T-helper 22 cell (primary cell): Measurements from ENCODE around the gene RPL35.

Experiments used
- DNase-seq: peaks from one replicate; pipeline ENCODE4 v3.0.0-alpha.2; 2020; ENCODE audit warnings: low read depth

Gene RPL35

DNA sequence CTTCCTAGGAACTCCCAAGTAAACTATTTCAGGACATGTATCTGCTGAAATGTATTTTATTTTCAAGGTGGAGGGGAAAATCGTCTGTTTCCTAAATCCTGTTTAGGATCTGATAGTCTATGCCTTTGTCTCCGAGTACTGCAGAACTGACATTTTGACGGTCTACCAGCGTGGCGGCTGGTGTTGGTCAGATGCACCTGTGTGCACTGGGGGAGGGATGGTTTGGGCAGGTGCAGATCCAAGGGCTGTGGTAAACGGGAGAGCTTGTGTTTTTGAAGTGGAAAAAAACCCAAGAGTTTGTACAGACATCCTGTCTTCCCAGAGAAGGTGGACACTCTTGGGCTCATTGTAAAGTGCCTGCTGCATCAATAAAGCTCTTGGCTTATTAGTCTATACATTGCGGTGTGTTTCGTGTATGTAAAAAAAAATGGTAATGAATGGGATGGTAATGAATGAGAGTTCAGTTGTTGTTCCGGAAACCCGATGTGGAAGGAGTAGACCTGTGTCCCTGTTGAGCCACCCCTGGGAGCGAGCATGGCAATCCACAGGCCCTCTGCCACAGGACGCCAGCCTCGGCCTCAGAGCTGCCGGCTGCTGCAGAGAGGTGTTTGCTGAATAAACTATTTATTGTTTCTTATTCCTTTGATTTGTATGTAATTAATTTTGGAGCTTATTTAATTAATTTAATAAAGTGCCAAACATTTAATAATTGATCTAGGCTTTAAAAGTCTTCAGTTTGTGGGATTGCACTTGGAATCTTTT lies 15.4 kb upstream of the RPL35 start:
- DNase-seq, result no peak

DNA sequence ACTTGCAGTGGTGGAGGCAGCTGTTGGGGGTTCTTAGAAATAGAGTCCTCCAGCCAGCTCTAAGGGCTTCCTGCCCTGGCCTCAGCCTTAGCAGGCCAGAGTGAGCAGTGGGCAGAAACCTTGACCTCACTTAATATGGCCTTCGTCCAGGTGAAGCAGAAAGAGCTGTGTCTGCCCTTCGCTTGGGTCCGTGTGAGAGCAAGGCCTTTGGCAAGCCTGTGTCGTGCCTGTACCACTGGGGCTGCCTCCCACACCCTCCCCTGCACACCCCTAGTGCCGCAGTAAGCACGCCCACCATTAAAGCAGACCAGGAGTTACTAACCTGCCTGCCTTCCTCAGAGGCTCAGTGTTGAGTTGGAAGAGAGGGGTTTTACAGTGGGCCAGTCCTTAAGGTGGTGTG lies 13.7 kb upstream of the RPL35 start:
- DNase-seq, result no peak

DNA sequence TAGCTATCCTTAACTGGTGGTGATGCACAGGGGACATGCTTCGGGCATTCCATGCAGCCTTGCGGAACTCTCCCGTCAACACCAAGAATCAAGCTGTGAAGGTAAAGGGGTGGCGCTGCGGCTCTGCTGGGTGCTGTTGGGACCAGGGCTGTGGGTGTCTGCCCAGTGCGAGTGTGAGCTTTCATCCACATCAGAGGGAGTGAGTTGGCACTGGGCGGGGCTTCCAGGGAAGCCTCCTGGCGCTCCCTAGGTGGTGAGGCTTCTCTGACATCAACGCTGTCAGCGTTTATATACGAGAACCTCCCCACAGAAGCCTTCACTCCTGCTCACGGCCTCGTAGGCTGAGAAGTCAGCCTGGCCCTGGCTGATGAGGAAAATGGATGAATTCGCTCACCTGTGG lies 11.9 kb upstream of the RPL35 start:
- no peak for DNase-seq

DNA sequence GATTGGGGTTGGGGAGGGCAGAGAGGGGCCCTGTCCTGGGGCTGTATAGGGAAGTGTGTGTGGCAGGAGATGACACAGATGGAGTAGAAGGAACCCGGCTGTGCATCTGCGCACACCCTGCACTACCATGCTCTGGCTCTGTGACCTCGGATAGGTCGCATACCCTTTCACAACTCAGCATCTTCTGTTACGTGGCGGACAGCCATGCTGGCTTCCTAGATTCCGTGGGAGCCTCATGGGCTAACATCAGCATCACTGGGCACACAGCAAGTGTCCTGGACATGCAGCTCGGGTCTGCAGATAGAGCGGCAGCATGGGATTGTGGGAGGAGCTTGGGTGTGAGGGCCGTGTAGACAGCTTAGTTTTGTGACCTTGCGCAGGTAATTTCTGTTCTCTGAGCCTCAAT lies 9.4 kb upstream of the RPL35 start:
- no peak for DNase-seq

DNA sequence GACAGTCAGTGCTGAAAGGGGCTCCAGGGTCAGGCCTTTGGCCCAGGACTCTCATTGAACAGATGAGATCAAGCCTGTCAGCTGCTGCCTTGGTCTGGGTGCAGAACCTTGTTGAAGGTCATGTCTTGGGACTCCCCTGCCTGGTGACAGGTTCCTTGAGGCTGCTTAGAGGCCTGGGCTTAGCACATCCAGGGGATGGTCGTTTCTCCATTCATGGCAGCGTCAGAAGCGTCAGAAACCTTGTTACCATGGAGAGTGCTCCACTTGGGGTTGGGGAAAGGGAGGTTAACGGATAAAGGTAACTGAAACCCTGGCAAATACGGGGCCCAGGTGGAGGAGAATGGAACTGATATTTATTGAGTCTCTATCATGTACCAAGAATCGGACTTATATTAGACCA lies 9.0 kb upstream of the RPL35 start:
- DNase-seq, result no peak

DNA sequence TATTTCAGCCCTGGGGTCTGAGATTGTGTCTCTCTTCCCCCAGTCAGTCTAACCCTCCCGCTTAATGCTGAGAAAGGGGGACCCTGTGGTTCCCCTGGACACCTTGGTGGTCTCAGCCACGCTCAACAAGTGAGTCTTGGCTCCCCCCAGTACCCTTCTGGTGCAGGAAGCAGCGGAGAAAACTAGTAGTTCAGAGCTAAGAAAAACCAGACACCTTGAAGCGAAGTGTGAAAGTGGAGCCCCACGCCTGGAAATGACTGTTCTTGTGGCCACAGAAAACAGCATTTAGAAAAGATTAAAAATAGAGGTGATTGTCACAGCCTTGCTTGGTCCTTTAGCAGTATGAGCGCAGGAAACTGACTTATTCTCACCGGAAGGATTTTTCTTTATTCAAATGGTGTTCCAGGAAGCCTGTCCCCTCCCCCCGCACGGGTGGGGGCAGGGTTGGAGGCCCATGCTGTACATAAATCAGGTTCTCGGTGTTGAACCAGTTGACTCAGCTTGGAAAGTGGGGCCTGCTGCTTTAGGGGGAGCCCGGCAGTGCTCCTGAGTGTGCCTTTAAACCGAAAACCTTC lies 8.3 kb upstream of the RPL35 start:
- DNase-seq, result peak; percentile 59

DNA sequence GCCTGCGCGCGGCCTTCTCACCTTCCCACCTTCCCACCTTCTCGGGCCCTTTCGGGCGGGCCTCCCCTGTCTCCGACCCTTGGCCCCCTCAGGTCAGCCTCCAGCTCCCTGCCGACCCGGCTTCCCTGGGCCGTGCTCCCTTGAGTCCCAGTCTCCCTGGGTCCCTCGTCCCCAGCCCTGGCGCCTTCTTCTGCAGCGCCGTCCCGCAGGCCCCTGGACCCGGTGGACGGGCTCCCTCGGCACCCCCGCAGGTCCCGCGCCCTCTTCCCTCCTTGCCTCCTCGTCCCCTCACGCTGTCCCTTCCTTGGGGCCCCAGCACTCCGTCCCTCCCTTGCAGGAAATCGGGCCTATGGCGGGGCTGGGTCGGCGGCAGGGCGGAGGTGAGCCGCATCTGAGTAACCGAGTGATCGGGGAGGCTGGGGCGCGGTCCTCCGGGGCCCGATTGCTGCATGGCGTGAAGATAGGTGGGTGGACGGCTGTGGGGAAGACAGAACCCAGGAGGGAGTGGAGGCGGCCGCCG lies 7.8 kb upstream of the RPL35 start:
- DNase-seq, result peak; percentile 20

DNA sequence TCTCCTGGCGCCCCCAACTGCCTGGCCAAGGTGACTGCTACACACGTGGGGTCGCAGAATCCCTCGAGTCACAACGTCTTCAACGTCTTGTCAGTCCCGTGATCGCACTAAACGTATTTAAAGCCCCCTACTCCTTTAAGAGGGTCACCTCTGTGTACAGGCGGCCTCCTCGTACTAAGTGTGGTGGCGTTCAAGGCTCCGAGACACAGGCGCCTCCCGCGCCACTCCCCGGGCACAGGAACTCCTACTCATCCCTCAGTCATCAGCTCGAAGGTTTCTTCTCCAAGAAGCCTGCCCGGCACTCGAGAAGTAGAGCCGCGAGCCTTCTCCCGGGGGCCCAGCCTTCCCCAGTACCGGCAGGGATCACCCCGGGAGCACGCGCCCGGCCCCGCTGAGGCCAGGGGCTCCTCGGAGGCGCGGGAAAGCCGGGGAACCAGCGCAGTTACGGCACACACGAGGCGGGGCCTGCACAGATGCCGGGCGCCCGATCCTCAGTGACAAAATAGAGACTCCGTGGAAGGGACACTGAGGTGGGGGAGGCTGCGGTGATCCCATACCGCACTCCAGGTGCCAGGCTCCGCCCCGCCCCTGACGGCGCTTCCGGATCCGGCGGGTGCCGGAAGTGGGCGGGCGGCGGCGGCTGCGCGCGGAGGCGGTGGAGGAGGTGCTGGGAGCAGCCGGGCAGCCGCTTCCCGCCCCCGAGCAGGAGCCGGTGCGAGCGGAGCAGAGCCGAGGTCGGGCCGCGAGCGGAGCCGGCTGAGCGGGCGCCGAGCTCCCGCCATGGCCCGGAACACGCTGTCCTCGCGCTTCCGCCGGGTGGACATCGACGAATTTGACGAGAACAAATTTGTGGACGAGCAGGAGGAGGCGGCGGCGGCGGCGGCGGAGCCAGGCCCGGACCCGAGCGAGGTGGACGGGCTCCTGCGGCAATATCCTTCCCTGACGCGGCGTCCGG lies 7.0 kb upstream of the RPL35 start:
- peak; percentile 87 for DNase-seq

DNA sequence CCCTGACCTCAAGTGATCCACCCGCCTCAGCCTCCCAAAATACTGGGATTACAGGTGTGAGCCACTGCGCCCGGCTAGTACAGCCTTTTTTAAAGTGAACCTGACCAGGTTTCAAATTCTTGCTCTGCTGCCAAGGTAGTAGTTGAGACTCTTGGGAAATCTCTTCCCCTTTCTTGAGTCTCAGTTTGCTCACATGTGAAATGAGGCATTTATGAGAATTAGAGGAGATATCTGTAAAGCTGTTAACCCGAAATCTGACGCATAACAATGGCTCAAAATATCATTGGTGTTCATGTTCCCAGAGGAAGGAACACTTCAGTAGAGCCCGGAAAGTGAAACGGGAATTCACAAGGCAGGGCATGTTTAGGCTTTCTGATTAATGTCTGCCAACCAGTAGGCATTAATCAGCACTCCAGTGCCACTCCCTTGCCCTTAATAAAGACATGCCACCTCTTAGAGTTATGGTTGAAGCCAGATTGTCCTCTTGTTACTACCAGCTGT lies 1.7 kb upstream of the RPL35 start:
- DNase-seq, result no peak

DNA sequence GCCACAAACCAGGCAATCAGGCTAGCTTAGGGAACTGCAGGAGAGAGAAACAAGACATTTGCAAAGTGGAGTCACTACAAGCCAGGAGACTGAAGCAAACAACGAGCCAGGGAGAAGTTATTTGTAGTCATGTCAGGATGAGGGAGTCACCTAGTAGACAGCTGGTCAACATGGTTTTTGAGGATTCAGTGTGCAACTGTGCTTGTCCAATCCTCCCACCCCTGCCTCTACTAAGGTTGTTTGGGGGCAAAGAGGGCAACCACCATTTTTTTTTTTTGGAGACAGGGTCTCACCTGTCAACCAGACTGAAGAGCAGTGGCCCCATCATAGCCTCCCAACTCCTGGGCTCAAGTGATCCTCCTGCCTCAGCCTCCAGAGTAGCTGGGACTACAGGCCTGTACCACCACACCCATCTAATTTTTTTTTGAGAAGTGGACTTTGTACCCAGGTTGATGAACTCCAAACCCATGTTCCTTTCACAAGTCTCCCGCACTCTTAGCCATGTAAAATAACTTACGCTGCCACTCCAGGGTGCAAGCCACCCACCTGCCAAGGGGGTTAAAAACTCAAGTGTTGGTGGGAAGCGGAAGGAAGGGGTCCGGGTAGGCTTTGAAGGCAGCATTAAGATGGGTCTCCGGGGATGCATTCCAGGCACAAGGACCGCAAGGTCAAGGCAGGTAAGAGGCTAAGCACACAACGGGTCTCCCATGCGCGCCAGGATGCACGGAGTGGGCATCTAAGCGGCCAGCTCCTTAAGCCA lies 995 bp downstream of the RPL35 start:
- DNase-seq, result no peak

DNA sequence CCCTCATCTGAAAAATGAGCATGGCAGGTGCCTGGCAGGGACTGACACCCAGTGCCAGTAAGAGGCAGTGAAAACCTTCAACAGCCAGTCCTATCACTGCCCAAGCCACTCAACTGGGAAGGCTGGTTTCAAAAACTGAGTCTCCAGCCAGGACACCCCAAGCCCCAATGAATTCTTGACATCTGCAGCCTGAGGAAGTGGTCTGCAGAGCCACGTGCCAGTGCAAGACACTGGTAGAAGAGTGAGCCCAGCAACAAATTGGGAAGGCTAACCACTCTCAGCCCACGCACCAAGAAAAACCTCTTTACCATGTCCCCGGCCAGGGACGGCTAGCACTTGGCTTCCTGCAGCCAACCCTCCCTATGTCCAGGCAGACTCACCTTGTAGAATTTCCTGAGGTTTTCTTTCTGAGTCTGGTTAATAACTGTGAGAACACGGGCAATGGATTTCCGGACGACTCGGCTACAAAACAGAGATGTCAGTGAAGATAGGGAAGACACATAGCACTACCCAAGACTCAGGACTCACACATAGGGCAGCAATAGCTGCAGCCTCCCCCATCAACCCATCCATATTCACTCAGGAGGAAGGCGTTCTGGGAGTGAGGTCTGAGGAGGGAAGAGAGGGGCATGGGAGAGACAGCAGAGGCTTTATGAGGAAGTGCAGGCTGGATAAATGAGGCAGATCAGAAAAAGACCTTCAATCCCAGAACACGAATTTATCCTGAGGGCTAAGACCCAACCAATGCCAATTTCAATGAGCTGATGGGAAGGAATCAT lies 1.8 kb downstream of the RPL35 start:
- DNase-seq, result no peak

DNA sequence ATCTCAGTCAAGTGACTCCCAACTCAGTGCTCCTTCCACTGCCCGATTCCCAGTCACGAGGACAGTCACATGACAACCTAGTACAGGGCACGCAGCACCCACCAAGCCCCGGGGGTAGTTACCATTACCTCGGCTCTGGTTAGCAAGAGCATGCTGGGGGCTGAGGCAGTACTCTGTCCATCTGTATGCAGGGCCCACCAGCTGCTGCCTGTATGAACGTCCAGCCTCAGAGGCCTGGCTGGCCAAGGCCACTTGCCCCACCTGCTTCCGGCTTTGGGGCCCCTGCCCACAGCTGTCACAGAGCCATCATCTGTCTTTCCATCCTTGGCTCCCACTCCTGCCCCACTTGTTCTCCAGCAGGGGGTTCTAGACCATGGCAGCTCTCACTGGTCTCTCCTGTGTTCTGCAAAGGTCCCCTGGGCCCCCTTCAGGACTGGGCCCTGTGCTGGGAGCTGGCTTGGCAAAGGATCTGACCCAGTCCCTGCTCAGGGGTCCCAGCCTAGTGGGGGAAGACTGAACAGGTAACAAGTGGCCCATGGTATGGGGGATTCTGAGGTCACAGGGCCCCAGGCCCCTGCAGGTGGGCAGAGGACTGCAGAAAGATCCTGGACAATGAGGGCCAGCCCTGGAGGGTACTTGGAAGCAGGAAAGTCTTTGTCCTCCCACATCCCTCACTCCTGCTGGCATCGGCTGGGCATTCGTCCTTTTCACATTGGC lies 3.3 kb downstream of the RPL35 start:
- DNase-seq, result no peak

DNA sequence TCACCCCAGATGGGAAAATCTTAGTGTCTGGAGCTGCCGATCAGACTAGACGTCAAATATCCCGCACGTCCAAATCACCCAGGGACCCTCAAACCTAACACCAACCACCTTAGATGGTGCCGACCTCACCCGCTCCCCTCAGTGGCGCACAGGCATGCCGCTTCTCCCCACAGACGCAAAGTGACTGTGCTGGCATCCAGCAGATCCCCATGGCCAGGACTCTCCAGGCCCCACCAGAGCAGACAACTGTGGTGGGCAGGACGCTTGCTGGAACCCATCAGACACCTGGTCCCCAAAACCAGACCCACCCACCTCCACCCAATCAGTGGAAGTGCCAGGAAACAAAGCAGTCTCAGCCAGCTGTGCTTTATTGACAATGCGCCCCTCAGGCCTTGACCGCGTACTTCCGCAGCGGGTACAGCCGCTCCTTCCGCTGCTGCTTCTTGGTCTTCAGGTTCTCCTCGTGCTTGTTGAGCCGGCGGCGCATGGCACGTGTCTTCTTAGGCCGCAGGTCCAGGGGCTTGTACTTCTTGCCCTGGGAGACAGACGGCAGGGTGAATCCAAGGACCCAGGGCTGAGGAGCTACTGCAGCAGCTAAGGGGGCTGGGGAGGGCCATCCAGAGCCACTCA lies 4.1 kb downstream of the RPL35 start:
- no peak for DNase-seq

DNA sequence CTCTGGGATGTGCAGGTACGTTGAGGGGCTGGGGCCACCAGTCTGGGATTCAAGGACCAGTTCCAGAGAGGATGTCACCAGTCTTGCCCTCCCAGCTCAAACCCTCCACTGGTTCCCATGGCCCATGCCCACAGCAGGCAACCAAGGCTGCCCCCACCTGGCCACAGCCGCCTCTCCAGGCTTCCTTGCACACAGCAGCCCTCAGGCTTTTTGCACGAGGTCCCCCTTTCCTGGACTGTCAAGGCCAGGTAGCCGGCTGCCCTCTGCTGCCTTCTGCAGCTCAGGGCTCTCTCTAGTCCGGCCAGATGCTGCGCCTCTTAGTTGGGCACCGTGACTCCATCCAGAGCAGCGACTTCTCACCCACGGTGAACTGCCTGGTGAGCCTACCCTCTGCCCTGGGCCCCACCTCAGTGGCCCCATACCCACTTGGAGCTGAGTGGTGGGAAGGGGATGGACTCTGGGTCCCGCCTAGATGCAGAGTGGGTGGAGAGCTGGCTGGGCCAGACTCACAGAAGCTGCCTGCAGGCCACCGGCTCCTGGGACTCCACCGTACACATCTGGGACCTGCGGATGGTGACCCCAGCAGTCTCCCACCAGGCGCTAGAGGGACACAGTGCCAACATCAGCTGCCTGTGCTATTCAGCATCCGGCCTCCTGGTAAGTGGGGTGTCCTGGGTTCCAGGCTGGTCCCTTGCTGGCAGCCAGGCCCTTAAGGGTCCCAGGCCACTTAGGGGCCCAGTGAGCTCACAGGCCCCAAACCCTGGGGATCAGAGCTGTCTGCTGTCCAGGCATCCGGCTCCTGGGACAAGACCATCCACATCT lies 5.6 kb downstream of the RPL35 start:
- DNase-seq, result no peak

DNA sequence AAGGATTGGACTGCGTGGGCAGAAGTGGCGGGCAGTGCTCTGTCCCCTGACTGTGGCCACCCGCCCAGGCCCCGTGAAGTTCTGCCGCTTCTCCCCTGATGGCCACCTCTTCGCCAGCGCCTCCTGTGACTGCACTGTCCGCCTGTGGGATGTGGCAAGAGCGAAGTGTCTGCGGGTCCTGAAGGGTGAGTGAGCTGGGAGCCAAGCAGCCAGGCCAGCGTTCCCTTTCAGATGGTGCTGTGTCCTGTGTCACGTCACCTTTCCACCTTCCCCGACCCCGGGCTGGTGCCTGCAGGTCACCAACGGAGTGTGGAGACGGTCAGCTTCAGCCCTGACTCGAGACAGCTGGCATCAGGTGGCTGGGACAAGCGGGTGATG lies 6.2 kb downstream of the RPL35 start:
- no peak for DNase-seq

DNA sequence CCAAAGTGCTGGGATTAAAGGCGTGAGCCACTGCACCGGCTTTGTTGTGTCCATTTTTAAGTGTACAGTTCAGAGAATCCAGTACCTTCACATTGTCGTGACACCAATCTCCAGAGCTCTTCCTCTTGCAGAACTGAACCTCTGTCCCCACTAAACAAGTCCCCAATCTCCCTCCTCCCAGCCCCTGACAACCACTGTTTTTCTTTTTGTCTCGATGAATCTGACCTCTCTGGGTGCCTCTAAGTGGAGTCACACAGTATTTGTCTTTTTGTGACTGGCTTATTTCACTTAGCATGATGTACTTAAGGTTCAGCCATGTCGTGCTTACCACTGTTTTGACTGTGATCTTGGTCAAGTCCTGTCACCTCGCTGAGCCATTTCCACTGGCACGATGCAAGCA lies 6.9 kb downstream of the RPL35 start:
- DNase-seq, result no peak

DNA sequence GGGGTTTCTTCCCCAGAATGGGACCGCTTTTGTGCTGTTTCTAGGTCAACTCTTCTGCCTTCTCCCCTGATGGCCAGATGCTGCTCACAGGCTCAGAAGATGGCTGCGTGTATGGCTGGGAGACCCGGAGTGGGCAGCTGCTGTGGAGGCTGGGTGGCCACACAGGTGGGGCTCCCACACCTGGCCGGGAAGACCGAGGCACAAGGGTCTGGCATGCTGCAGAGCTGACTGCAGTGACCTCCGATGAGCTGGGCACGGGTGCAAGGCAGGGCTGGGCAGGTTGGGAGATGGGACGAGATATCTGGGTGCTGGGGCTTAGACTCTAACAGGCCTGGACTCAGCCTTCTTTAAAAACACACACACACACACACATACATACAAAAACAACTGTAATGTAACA lies 7.6 kb downstream of the RPL35 start:
- DNase-seq, result no peak

DNA sequence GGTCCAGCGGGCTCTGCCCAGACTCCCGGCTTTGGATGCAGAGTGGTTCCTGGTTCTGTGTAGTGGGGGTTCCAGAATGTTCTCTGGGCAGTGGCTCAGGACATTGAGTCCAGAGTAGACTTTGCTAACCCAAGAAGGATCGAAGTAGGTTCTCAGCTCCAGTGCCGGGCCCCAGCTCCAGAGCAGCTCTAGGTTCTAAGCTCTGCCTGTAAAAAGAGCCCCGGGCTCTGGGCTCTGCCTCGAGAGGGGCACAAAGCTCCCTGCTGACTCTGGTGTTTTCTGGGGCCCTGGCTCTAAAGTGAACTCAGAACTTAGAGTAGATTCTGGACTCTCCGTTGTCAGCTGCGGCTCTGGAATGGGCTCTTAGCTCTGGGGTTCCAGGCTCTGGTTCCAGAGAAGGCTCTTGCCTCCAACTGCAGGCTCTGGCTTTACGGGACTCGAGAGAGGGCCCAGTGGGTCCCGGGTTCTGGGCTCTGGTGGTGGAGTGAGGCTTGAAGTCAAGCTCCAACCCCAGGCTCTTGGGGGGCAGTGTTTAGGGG lies 8.1 kb downstream of the RPL35 start:
- DNase-seq, result no peak
